ENCODE results near the gene TESK2.

The TESK2 gene

DNA sequence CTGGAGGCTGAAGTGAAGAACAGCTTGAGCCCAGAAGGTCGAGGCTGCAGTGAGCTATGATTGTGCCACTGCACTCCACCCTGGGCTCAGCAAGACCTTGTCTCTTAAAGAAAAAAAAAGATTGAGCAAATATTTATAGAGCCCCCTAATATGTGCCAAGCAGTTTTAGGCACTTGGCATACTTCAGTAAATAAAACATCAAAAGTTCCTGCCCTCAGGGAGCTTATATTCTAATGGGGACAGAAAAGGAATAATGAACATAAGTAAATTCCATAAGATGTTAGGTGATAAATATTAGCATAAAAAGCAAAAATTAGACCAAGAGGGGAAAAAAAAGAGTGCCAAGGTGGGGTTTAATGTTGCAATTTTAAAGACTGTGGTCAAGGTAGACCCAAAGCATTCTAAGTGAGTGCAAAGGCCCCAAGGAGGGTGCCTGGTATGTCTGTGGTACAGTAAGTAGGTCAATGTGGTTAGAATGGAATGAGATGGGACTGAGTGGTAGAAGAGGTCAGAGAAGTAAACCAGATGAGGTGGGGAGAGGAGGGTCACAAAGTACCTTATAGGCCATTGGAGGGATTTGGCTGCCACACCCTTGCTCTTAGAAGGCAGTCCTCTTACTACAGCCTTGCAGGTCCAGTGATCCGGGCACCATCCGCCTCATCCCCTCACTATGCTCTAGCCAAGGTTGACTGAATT is 153.2 kb downstream of the TESK2 start:
- TF ChIP-seq, protein P1, sequence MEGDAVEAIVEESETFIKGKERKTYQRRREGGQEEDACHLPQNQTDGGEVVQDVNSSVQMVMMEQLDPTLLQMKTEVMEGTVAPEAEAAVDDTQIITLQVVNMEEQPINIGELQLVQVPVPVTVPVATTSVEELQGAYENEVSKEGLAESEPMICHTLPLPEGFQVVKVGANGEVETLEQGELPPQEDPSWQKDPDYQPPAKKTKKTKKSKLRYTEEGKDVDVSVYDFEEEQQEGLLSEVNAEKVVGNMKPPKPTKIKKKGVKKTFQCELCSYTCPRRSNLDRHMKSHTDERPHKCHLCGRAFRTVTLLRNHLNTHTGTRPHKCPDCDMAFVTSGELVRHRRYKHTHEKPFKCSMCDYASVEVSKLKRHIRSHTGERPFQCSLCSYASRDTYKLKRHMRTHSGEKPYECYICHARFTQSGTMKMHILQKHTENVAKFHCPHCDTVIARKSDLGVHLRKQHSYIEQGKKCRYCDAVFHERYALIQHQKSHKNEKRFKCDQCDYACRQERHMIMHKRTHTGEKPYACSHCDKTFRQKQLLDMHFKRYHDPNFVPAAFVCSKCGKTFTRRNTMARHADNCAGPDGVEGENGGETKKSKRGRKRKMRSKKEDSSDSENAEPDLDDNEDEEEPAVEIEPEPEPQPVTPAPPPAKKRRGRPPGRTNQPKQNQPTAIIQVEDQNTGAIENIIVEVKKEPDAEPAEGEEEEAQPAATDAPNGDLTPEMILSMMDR (IDR thresholded peaks at IDR 0.05; ENCODE audit: extremely low read depth, missing control alignments), result no peak
- no peak for DNase-seq (ENCODE audit: low spot score)

DNA sequence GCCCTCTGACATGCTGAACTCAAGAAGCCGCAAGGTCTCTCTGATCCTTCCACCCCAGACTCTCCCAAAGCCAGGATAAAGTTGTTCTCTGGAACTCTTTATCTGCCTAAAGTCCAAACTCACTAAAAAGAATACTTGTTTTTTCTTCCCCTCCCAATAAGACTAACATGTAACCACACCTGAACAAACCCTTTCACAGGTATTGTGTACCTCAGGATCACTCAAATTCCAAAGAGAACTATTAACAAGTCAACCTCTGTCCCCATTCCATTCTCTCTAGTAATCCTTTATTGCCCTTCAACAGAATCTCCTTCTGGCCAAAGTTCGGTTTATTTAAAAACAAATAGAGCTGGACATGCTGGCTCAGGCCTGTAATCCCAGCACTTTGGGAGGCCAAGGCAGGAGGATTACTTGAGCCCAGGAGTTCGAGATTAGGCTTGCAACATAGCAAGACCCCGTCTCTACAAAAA is 155.1 kb downstream of the TESK2 start:
- DNase-seq (ENCODE audit: low spot score), result no peak
- TF ChIP-seq, protein P1 (IDR thresholded peaks at IDR 0.05; ENCODE audit: extremely low read depth, missing control alignments), result no peak

DNA sequence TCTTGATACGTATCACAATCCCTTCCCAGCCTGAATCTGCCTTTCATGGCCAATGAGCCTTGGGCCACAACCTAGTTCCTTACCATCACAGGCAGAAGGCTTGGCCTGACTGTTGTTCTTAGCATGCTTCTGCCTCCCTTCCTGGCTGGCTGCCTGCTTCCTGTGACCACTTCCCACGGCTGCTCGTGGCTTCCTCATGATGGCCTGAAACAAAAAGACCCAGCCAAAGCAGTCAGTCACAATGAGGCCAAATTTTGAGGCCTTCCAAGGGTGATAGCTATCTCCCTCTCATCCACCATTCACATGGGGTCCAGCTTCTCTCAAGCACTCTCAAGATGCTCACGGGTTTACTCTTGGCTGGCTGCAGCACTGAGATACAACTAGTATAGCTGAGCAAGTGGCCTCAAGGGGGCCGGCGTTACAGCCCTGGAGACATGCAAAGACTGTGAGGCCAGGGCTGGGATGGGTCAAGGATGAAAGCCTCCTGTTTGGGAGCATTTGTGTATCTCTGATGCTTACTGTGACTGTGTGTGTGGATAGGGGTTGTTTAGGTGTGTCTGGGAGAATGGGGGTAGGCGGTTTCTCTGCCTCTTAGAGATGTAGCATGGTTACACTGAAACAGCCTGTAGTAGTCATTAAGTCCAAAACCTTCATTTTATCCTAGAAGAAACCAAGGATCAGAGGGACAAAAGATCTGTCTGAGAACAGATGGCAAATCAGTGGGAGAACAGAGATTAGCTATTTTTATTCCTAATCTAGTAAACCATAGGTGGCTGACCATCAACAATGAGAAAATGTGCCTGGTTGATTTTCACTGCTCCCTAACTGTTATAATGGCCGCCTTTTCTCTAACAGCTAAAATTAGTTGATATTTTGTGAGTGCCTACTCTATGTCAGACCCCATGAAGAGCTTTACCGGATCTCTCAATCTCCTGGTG is 156.4 kb downstream of the TESK2 start:
- TF ChIP-seq, protein P1 (IDR thresholded peaks at IDR 0.05; ENCODE audit: extremely low read depth, missing control alignments), result no peak
- no peak for DNase-seq (ENCODE audit: low spot score)

GRCh38 chr1:45332346-45332720 is 158.6 kb downstream of the TESK2 start:
- TF ChIP-seq, protein P1 (IDR thresholded peaks at IDR 0.05; ENCODE audit: extremely low read depth, missing control alignments), result no peak
- no peak for DNase-seq (ENCODE audit: low spot score)

- TF ChIP-seq, protein P1 (IDR thresholded peaks at IDR 0.05; ENCODE audit: extremely low read depth, missing control alignments), result no peak
- no peak for DNase-seq (ENCODE audit: low spot score)
Observed at GRCh38 chr1:45331436-45332345, 159.3 kb downstream of the TESK2 start.

DNA sequence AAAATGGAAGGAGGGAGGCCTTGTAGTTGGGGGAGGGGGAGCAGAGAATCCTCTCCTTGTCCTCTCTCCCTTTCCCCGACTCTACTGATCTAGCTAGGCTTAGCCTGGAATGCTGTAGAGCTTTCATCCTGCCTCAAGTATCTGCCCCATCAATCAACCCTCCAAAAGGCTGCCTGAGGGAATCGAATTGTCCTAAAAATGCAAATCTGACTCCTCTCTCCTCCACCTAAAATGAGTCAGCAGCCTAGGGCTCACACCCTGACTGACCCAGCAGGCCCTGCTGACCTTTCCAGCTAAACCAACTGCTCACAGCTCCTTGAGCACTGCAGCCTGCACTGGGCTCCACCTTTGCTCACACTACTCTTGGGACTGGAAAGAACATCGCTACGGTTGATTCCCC is 161.5 kb downstream of the TESK2 start:
- DNase-seq (ENCODE audit: low spot score), result peak; percentile 30
- TF ChIP-seq, protein P1 (IDR thresholded peaks at IDR 0.05; ENCODE audit: extremely low read depth, missing control alignments), result no peak
